HEK293T (cell line): Measurements from ENCODE around the gene XG.

Experiments used
- BHLHE40 ChIP-seq: fragments of 450-650 bp; IDR thresholded peaks from 2 replicates; pipeline ENCODE4 v1.6.1; 2016; ENCODE audit warnings: mild to moderate bottlenecking, moderate library complexity, borderline replicate concordance
- CTBP1 ChIP-seq: fragments of 450-650 bp; IDR thresholded peaks from 2 replicates; pipeline ENCODE4 v1.6.1; 2016; ENCODE audit warnings: borderline replicate concordance
- FOXA1 ChIP-seq: fragments of 450-650 bp; IDR thresholded peaks from 2 replicates; pipeline ENCODE4 v1.6.1; 2016; ENCODE audit warnings: mild to moderate bottlenecking
- HDGF ChIP-seq: fragments of 450-650 bp; IDR thresholded peaks from 2 replicates; pipeline ENCODE4 v1.6.1; 2017; ENCODE audit warnings: antibody characterized with exemption, borderline replicate concordance
- LEF1 ChIP-seq: fragments of 450-650 bp; IDR thresholded peaks from 2 replicates; pipeline ENCODE4 v1.6.1; 2017; ENCODE audit warnings: mild to moderate bottlenecking, borderline replicate concordance
- NFRKB ChIP-seq: fragments of 450-650 bp; IDR thresholded peaks from 2 replicates; pipeline ENCODE4 v1.6.1; 2016; ENCODE audit warnings: mild to moderate bottlenecking, moderate library complexity
- PKNOX1 ChIP-seq: fragments of 450-650 bp; IDR thresholded peaks from 2 replicates; pipeline ENCODE4 v1.6.1; 2016
- SP1 ChIP-seq: fragments of 450-650 bp; IDR thresholded peaks from 2 replicates; pipeline ENCODE4 v1.6.1; 2017
- SUZ12 ChIP-seq: fragments of 450-650 bp; IDR thresholded peaks from 2 replicates; pipeline ENCODE4 v1.6.1; 2016; ENCODE audit warnings: mild to moderate bottlenecking
- TARDBP ChIP-seq: fragments of 450-650 bp; IDR thresholded peaks from 2 replicates; pipeline ENCODE4 v1.6.1; 2016
- ZNF384 ChIP-seq: fragments of 450-650 bp; IDR thresholded peaks from 2 replicates; pipeline ENCODE4 v1.6.1; 2016

DNA sequence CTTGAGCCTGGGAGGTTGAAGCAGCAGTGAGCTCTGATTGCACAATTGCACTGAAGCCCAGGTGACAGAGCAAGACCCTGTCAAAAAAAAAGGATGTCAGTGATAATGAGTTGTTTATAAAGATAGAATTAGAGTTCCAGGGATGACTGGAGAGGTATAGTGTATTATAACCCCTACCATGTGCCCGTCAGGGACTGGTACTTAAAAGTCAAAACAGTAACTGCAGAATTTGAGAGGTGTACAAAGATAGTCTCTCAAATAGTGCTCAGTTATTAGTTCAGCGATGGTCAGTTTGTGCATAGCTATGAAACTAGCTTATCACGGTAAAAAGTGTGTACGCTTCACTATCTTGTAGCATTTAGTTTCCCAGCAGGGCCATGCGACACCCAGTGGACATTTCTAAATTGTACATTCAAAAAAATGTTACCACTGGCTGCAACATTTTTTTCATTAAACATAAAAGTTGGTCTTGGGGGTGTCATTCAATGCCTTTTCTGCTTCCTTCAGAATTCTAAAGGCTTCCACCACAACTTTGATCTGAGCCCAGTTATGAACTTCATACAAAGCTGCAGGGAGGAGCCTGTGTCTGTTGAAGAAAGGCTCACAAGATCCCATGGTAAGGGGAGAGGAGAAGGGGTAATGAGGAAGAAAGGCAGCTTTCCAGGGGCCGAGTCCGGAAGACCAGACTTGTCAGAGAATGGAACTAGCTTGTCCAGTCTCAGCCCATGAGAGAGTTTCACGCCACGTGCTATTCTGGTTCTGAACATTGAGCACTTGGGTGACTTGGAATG is 67.7 kb downstream of the XG start:
- TF ChIP-seq BHLHE40, result no peak
- no peak for TF ChIP-seq SP1
- TF ChIP-seq FOXA1, result no peak
- TF ChIP-seq NFRKB, result no peak
- no peak for TF ChIP-seq SUZ12
- no peak for TF ChIP-seq CTBP1
- no peak for TF ChIP-seq PKNOX1
- TF ChIP-seq HDGF, result no peak
- TF ChIP-seq LEF1, result no peak
- TF ChIP-seq TARDBP, result no peak
- TF ChIP-seq ZNF384, result 0 out of 2 replicates have a peak, but pooled peaks have one; percentile 7
